Motor neuron (in vitro differentiated cells): Measurements from ENCODE around the gene HOXA11. TPM values are rescaled to one million over a fixed set of nuclear protein-coding genes. Genes with fewer than 3 reads are reported as not detected.

Experiments
- ATAC-seq, 8 experiments: fragments of 200-7000 bp; cut with Tn5 transposase; replicated peaks in 6 of 8; 2 replicates each; pipeline ENCODE4 v1.8.0; 2021; ENCODE audit warnings: mild to moderate bottlenecking in 8 of 8, moderate library complexity in 8 of 8
- H3K27ac ChIP-seq, 2 donors: fragments of 250-450 bp; sonication (Bioruptor Pico); 2 replicates each; pipeline ENCODE4 v1.9.0; 2021; ENCODE audit warnings: antibody characterized with exemption in 2 of 2, mild to moderate bottlenecking in 2 of 2, moderate library complexity in 1 of 2
- H3K4me1 ChIP-seq, 2 donors: fragments of 250-450 bp; sonication (Bioruptor Pico); replicated peaks in 1 of 2; 2 replicates each; pipeline ENCODE4 v1.6.1; 2021; ENCODE audit warnings: antibody characterized with exemption in 2 of 2, mild to moderate bottlenecking in 2 of 2, moderate library complexity in 1 of 2
- H3K4me3 ChIP-seq, 5 donors: fragments of 250-450 bp; sonication (Bioruptor Pico); 2 replicates each; pipeline ENCODE4 v1.9.0; 2021; ENCODE audit warnings: antibody characterized with exemption in 5 of 5, mild to moderate bottlenecking in 5 of 5, moderate library complexity in 4 of 5
- WGBS, 10 experiments: fragments of 450-650 bp; shearing (Covaris generic); methylation state at CpG; one replicate each; pipeline ENCODE4 v1.0.0; 2022; 5-methylcytosine and 5-hydroxymethylcytosine counted together
- in situ Hi-C, 9 experiments: fragments of 400-800 bp; cut with MboI; loops; one replicate each; pipeline ENCODE4 v1.15.0; 2021; ENCODE audit warnings: low sequenced_read_pairs in 9 of 9, low pct_unique_long_range_greater_than_20kb in 2 of 9; ENCODE audit not compliant: unreplicated experiment in 9 of 9
- total RNA-seq, 8 experiments: library from RNA; unstranded; fragments of 300-600 nt; gene quantifications; 2 replicates each; pipeline versions ENCODE4 v1.2.3 to v1.2.4, GENCODE V29; 2022

Gene HOXA11
- total RNA-seq, 8 experiments from 2014 or later: 0.05 to 5.7 (median 0.43) TPM; not detected in 1

- no peak for ATAC-seq
- H3K4me1 ChIP-seq: peaks cover 5 to 12% of the 10 kb centered on the region in 2 donors
- in situ Hi-C loops: loop anchor here in 2 of 9 experiments (10.0 kb wide), 1 partner anchor 287 kb away; no protein-coding TSS in a partner anchor
Measured at GRCh38 chr7:27141137-27141922, 43.7 kb downstream of the HOXA11 start.

GRCh38 chr7:27140126-27140857 is 44.7 kb downstream of the HOXA11 start:
- Histone ChIP-seq H3K27ac (peak overlapping the region; percentile 92 to 93), H3K4me3 (peak overlapping the region; percentile 46 to 81 (median 63)), H3K4me1 (peaks cover 6 to 21% of the 10 kb centered on the region in 2 donors)
- in situ Hi-C loops: loop anchor here in 2 of 9 experiments (10.0 kb wide), 1 partner anchor 285 kb away; no protein-coding TSS in a partner anchor
- WGBS, 10 experiments: 0 to 96% (median 10%) methylated on average over 2 to 12 of the region's 15 CpGs
- no peak for ATAC-seq

More at GRCh38 chr7:27141137-27141922, 43.7 kb downstream of the HOXA11 start:
- peak overlapping the region; percentile 46 to 81 (median 63) for H3K4me3 ChIP-seq
- WGBS, 10 experiments: 0 to 100% (median 14%) methylated on average over 3 to 18 of the region's 18 CpGs
- peak overlapping the region; percentile 92 to 93 for H3K27ac ChIP-seq

- Histone ChIP-seq H3K4me1 (peaks cover 13 to 22% of the 10 kb centered on the region in 2 donors), H3K27ac (peak overlapping the region; percentile 92 to 93), H3K4me3 (peak overlapping the region; percentile 46 to 81 (median 63))
- no peak for ATAC-seq
- in situ Hi-C loops: loop anchor here in 2 of 9 experiments (10.0 kb wide), 1 partner anchor 285 kb away; no protein-coding TSS in a partner anchor
- 0 to 89% (median 17%) methylated on average over 1 to 13 of the region's 53 CpGs; no CpG with 5 or more reads in 5 of the 10 experiments for WGBS, 10 experiments
Measured at GRCh38 chr7:27139334-27140125, 45.5 kb downstream of the HOXA11 start.

GRCh38 chr7:27138985-27139333 is 46.1 kb downstream of the HOXA11 start:
- in situ Hi-C loops: no loop called here
- Histone ChIP-seq H3K4me1 (peaks cover 19 to 22% of the 10 kb centered on the region in 2 donors), H3K27ac (peak overlapping the region; percentile 92 to 93), H3K4me3 (peak overlapping the region; percentile 46 to 81 (median 63))
- ATAC-seq: no peak
- 0 to 100% (median 10%) methylated on average over 1 to 9 of the region's 11 CpGs; no CpG with 5 or more reads in 2 of the 10 experiments for WGBS, 10 experiments

GRCh38 chr7:27138472-27138871 is 46.6 kb downstream of the HOXA11 start:
- peak overlapping the region; percentile 92 to 93 for H3K27ac ChIP-seq
- 0 to 33% (median 13%) methylated on average over 1 of the region's 1 CpG; no CpG with 5 or more reads in 7 of the 10 experiments for WGBS, 10 experiments
- peaks cover 22 to 24% of the 10 kb centered on the region in 2 donors for H3K4me1 ChIP-seq
- in situ Hi-C loops: no loop called here
- ATAC-seq: no peak
- peak overlapping the region; percentile 46 to 81 (median 63) for H3K4me3 ChIP-seq

GRCh38 chr7:27137640-27138315 is 47.3 kb downstream of the HOXA11 start:
- peak overlapping the region; percentile 46 to 81 (median 63) for H3K4me3 ChIP-seq
- WGBS, 10 experiments: 0 to 100% (median 29%) methylated on average over 1 to 2 of the region's 2 CpGs; no CpG with 5 or more reads in 2 of the 10 experiments
- H3K4me1 ChIP-seq: peaks cover 22 to 31% of the 10 kb centered on the region in 2 donors
- H3K27ac ChIP-seq: peak overlapping the region; percentile 92 to 93
- no peak for ATAC-seq
- in situ Hi-C loops: no loop called here

- no peak for ATAC-seq
- 0 to 40% (median 20%) methylated on average over 1 to 2 of the region's 2 CpGs; no CpG with 5 or more reads in 3 of the 10 experiments for WGBS, 10 experiments
- Histone ChIP-seq H3K4me1 (peaks cover 22 to 37% of the 10 kb centered on the region in 2 donors), H3K27ac (peak overlapping the region; percentile 84 to 93), H3K4me3 (peak overlapping the region in 4 of 5 donors; percentile 46 to 92 (median 64))
- in situ Hi-C loops: no loop called here
Measured at GRCh38 chr7:27134392-27134791, 50.6 kb downstream of the HOXA11 start.

GRCh38 chr7:27133409-27134231 is 51.4 kb downstream of the HOXA11 start:
- ATAC-seq: peak in 4 of 8 experiments; percentile 1 to 9 (median 4)
- Histone ChIP-seq H3K4me1 (peaks cover 22 to 44% of the 10 kb centered on the region in 2 donors), H3K4me3 (peak overlapping the region; percentile 46 to 92 (median 69)), H3K27ac (peak overlapping the region; percentile 84 to 93)
- in situ Hi-C loops: no loop called here
- WGBS, 10 experiments: 1 to 97% (median 17%) methylated on average over 1 to 16 of the region's 18 CpGs; no CpG with 5 or more reads in 2 of the 10 experiments

- H3K4me1 ChIP-seq: peaks cover 22 to 50% of the 10 kb centered on the region in 2 donors
- H3K27ac ChIP-seq: peak overlapping the region; percentile 84 to 93
- 0 to 84% (median 63%) methylated on average over 3 to 6 of the region's 6 CpGs; no CpG with 5 or more reads in 3 of the 10 experiments for WGBS, 10 experiments
- no peak for ATAC-seq
- in situ Hi-C loops: no loop called here
- H3K4me3 ChIP-seq: peak overlapping the region; percentile 46 to 92 (median 69)
Measured at GRCh38 chr7:27132978-27133377, 52.1 kb downstream of the HOXA11 start.

- peak overlapping the region; percentile 47 to 92 (median 69) for H3K4me3 ChIP-seq
- peak overlapping the region; percentile 84 to 93 for H3K27ac ChIP-seq
- WGBS, 10 experiments: 6 to 100% (median 60%) methylated on average over 1 to 2 of the region's 2 CpGs; no CpG with 5 or more reads in 2 of the 10 experiments
- ATAC-seq: no peak
- in situ Hi-C loops: no loop called here
- H3K4me1 ChIP-seq: peaks cover 26 to 58% of the 10 kb centered on the region in 2 donors
Measured at GRCh38 chr7:27132214-27132613, 52.8 kb downstream of the HOXA11 start.

GRCh38 chr7:27131390-27131819 is 53.6 kb downstream of the HOXA11 start:
- in situ Hi-C loops: no loop called here
- Histone ChIP-seq H3K4me1 (peaks cover 28 to 66% of the 10 kb centered on the region in 2 donors), H3K4me3 (peak overlapping the region; percentile 47 to 92 (median 69)), H3K27ac (peak overlapping the region; percentile 84 to 93)
- no peak for ATAC-seq
- WGBS, 10 experiments: 0 to 44% (median 15%) methylated on average over 1 to 12 of the region's 12 CpGs
